MM.1S (cell line): ENCODE data around the gene DGCR6L.
"Not testable (repeated sequence)": the region's sequence is repeated elsewhere in the genome, so short reads cannot be mapped to it uniquely, and the experiment has no call there.

Source experiments
- DNase-seq: peaks from one replicate; pipeline ENCODE4 v3.0.0-alpha.2; 2015
- H2AFZ ChIP-seq: fragments of 300-600 bp; sonication (generic); 2 replicates; pipeline ENCODE4 v1.6.0; 2016; ENCODE audit warnings: antibody characterized with exemption, low read length
- H3F3A ChIP-seq: fragments of 300-600 bp; sonication (generic); 2 replicates; pipeline ENCODE4 v1.6.1; 2016; ENCODE audit warnings: mild to moderate bottlenecking, antibody characterized with exemption, low read length, moderate library complexity, mixed read lengths; ENCODE audit not compliant: insufficient read depth
- H3K27ac ChIP-seq: fragments of 300-600 bp; sonication (generic); 2 replicates; pipeline ENCODE4 v1.5.1; 2016; ENCODE audit warnings: mild to moderate bottlenecking, low read length
- H3K27me3 ChIP-seq: fragments of 300-600 bp; sonication (generic); replicated peaks from 2 replicates; pipeline ENCODE4 v1.6.0; 2016; ENCODE audit warnings: low read length; ENCODE audit not compliant: insufficient read depth
- H3K36me3 ChIP-seq: fragments of 300-600 bp; sonication (generic); replicated peaks from 2 replicates; pipeline ENCODE4 v1.6.1; 2016; ENCODE audit warnings: mild to moderate bottlenecking, low read length, mixed read lengths; ENCODE audit not compliant: insufficient read depth
- H3K4me1 ChIP-seq: fragments of 300-600 bp; sonication (generic); 2 replicates; pipeline ENCODE4 v1.6.1; 2016; ENCODE audit warnings: low read length, mixed read lengths
- H3K4me2 ChIP-seq: fragments of 300-600 bp; sonication (generic); 2 replicates; pipeline ENCODE4 v1.6.0; 2016; ENCODE audit warnings: low read depth, low read length
- H3K4me3 ChIP-seq: fragments of 300-600 bp; sonication (generic); 2 replicates; pipeline ENCODE4 v1.5.1; 2016; ENCODE audit warnings: low read length, mixed read lengths
- H3K79me2 ChIP-seq: fragments of 300-600 bp; sonication (generic); 2 replicates; pipeline ENCODE4 v1.6.1; 2016; ENCODE audit warnings: mixed run types, low read length, mixed read lengths
- H3K9ac ChIP-seq: fragments of 300-600 bp; sonication (generic); 2 replicates; pipeline ENCODE4 v1.6.1; 2016; ENCODE audit warnings: low read length, mixed read lengths
- H3K9me2 ChIP-seq: fragments of 300-600 bp; sonication (generic); replicated peaks from 2 replicates; pipeline ENCODE4 v1.6.1; 2016; ENCODE audit warnings: mild to moderate bottlenecking, low read length, mixed read lengths; ENCODE audit not compliant: insufficient read depth
- H3K9me3 ChIP-seq: fragments of 300-600 bp; sonication (generic); replicated peaks from 2 replicates; pipeline ENCODE4 v1.6.1; 2016; ENCODE audit warnings: mild to moderate bottlenecking, low read length, mixed read lengths; ENCODE audit not compliant: insufficient read depth
- H4K20me1 ChIP-seq: fragments of 300-600 bp; sonication (generic); 2 replicates; pipeline ENCODE4 v1.6.1; 2016; ENCODE audit warnings: mild to moderate bottlenecking, low read length, moderate library complexity, mixed read lengths; ENCODE audit not compliant: insufficient read depth
- EZH2 ChIP-seq: fragments of 300-600 bp; sonication (generic); optimal IDR thresholded peaks from 2 replicates; pipeline ENCODE3; 2017; ENCODE audit warnings: low read depth, mild to moderate bottlenecking, antibody characterized with exemption, low read length, mixed read lengths
- EZH2phosphoT487 ChIP-seq: fragments of 300-600 bp; sonication (generic); IDR thresholded peaks from 2 replicates; pipeline ENCODE4 v1.6.1; 2018; ENCODE audit warnings: antibody characterized with exemption, low read length

The DGCR6L gene

DNA sequence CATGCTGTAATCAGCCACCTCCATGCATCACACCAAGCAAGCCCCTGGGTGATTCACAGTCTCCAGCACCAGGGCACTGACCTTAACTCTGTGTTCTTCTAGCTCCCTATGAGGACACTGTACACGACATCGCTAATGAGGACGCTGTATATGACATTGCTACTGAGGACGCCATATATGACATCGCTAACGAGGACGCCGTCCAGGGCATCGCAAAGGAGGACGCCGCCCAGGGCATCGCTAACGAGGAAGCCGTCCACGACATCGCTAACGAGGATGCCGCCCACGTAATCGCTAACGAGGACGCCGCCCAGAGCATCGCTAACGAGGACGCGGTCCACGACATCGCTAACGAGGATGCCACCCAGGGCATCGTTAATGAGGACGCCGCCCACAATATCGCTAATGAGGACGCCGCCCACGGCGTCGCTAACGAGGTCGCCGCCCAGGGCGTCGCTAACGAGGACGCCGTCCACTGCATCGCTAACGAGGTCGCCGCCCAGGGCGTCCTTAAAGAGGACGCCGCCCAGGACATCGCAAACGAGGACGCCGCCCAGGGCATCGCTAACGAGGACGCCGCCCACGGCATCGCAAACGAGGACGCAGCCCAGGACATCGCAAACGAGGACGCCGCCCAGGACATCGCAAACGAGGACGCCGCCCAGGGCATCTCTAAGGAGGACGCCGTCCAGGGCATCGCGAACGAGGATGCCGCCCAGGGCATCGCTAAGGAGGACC is 34.5 kb upstream of the DGCR6L start:
- Histone ChIP-seq H3K9me2 (no peaks in the 10 kb centered on the region), H3K36me3 (no peaks in the 10 kb centered on the region), H3K27me3 (no peaks in the 10 kb centered on the region), H3K9ac (no peak overlapping the region), H3K9me3 (no peaks in the 10 kb centered on the region), H3K27ac (no peak overlapping the region), H3K4me3 (no peak overlapping the region), H3K4me1 (no peaks in the 10 kb centered on the region), H4K20me1 (no peaks in the 10 kb centered on the region), H2AFZ (no peak overlapping the region), H3K4me2 (no peak overlapping the region), H3K79me2 (no peaks in the 10 kb centered on the region), H3F3A (no peaks in the 10 kb centered on the region)
- DNase-seq, result no peak
- no peak for TF ChIP-seq EZH2
- TF ChIP-seq EZH2phosphoT487, result no peak

DNA sequence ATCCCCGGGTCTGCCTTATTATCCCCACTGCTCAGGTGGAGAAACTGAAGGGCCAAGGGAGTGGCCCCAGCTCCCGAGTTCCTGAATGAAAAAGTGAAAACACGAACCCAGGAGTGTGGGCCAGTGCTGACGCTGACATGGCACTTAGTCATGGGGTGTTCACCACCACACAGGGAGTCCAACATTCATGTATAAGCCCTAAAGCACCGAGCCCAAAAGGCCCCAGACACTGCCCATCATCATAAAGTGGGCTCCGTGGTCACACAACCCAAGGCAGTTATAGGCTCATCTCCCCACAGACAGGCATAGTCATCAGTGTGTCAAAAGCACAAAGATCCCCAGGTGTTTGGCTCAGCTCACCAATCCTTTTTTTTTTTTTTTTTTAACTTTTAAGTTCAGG is 32.7 kb upstream of the DGCR6L start:
- not testable (repeated sequence) for H3K79me2 ChIP-seq, H4K20me1 ChIP-seq, DNase-seq, H3K9me2 ChIP-seq, H3K27ac ChIP-seq, H3K9ac ChIP-seq, H3K4me2 ChIP-seq, H3F3A ChIP-seq, H3K4me3 ChIP-seq, H3K9me3 ChIP-seq, H3K36me3 ChIP-seq, H2AFZ ChIP-seq, H3K27me3 ChIP-seq, H3K4me1 ChIP-seq

GRCh38 chr22:20346553-20346952 is 26.7 kb upstream of the DGCR6L start:
- not testable (repeated sequence) for H3K9me2 ChIP-seq, H4K20me1 ChIP-seq, H3F3A ChIP-seq, H2AFZ ChIP-seq, H3K9ac ChIP-seq, H3K79me2 ChIP-seq, H3K27ac ChIP-seq, H3K4me2 ChIP-seq, H3K4me3 ChIP-seq, H3K36me3 ChIP-seq, H3K27me3 ChIP-seq, H3K4me1 ChIP-seq, H3K9me3 ChIP-seq, DNase-seq

GRCh38 chr22:20338291-20338690 is 18.4 kb upstream of the DGCR6L start:
- not testable (repeated sequence) for H3K9ac ChIP-seq, H3K9me2 ChIP-seq, H4K20me1 ChIP-seq, H3K9me3 ChIP-seq, H3K27me3 ChIP-seq, H3K4me3 ChIP-seq, H3K36me3 ChIP-seq, DNase-seq, H3K27ac ChIP-seq, H3F3A ChIP-seq, H3K4me1 ChIP-seq, H3K79me2 ChIP-seq, H2AFZ ChIP-seq, H3K4me2 ChIP-seq

GRCh38 chr22:20337807-20338206 is 17.9 kb upstream of the DGCR6L start:
- H3K4me3 ChIP-seq, H3K27ac ChIP-seq, H3K27me3 ChIP-seq, H3K4me1 ChIP-seq, H2AFZ ChIP-seq, H3K79me2 ChIP-seq, DNase-seq, H4K20me1 ChIP-seq, H3K4me2 ChIP-seq, H3K9me2 ChIP-seq, H3K9me3 ChIP-seq, H3K36me3 ChIP-seq, H3F3A ChIP-seq, H3K9ac ChIP-seq: not testable (repeated sequence)

- not testable (repeated sequence) for H3F3A ChIP-seq, H2AFZ ChIP-seq, H3K79me2 ChIP-seq, DNase-seq, H3K4me3 ChIP-seq, H3K36me3 ChIP-seq, H3K9me2 ChIP-seq, H4K20me1 ChIP-seq, H3K4me1 ChIP-seq, H3K4me2 ChIP-seq, H3K27me3 ChIP-seq, H3K9ac ChIP-seq, H3K27ac ChIP-seq, H3K9me3 ChIP-seq
These were observed 16.7 kb upstream of the DGCR6L start for GRCh38 chr22:20336561-20336960.

DNA sequence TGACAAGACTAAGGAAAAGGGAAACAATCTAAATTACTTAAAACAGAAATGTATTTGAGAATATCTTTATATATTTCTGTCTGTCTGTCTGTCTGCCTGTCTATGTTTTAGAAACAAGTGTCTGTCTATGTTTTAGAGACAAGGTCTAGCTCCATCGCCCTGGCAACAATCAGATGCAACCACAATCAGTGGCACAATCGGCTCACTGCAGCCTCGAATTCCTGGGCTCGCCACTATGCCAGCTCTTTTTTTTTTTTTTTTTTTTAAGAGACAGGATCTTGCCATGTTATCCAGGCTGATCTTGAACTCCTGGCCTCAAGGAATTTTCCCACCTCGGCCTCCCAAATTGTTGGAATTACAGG is 8.7 kb upstream of the DGCR6L start:
- H4K20me1 ChIP-seq, H3K9me2 ChIP-seq, H3K9ac ChIP-seq, H3K79me2 ChIP-seq, H3K4me1 ChIP-seq, H3F3A ChIP-seq, H3K4me3 ChIP-seq, H3K9me3 ChIP-seq, H2AFZ ChIP-seq, H3K36me3 ChIP-seq, H3K27me3 ChIP-seq: not testable (repeated sequence)
- peak overlapping the region; percentile 42; the same call in 1 of the 2 replicates for H3K27ac ChIP-seq
- peak; percentile 16 for DNase-seq
- H3K4me2 ChIP-seq, result peak overlapping the region; percentile 41; the same call in 1 of the 2 replicates

- H3K4me3 ChIP-seq, H3K9ac ChIP-seq, H3K79me2 ChIP-seq, H2AFZ ChIP-seq, H4K20me1 ChIP-seq, H3K36me3 ChIP-seq, H3K9me3 ChIP-seq, H3K27me3 ChIP-seq, H3K4me2 ChIP-seq, H3K4me1 ChIP-seq, DNase-seq, H3K27ac ChIP-seq, H3F3A ChIP-seq, H3K9me2 ChIP-seq: not testable (repeated sequence)
These were observed 6.1 kb upstream of the DGCR6L start for GRCh38 chr22:20325996-20326395.
